HG03135 (cell line): ENCODE measurements around the gene SUMF2.
A peak's percentile ranks its signal among the peaks of the same experiment; 100 is the strongest.
"Not testable (repeated sequence)": the region's sequence is repeated elsewhere in the genome, so short reads cannot be mapped to it uniquely, and the experiment has no call there.

Experiments
- ATAC-seq: cut with Tn5 transposase; IDR thresholded peaks from one replicate; pipeline ENCODE4 v1.9.1; 2021; ENCODE audit warnings: mild to moderate bottlenecking, moderate library complexity; ENCODE audit not compliant: unreplicated experiment

The SUMF2 gene

GRCh38 chr7:56106108-56107073, 42.3 kb downstream of the SUMF2 start, which contains the start of gene CHCHD2:
Gene CHCHD2, minus strand, starts transcription at chr7:56106476. Its CDS starts 63 bp downstream, at chr7:56106413.
- peak; percentile 100 for ATAC-seq

- ATAC-seq: no peak
Observed at GRCh38 chr7:56107954-56108258, 43.8 kb downstream of the SUMF2 start.

- ATAC-seq: no peak
Observed at GRCh38 chr7:56110611-56111010, 46.5 kb downstream of the SUMF2 start.

GRCh38 chr7:56112244-56112643, 48.2 kb downstream of the SUMF2 start:
- ATAC-seq: not testable (repeated sequence)

GRCh38 chr7:56115852-56116538, 51.9 kb downstream of the SUMF2 start, which contains the start of gene NUPR2:
Gene NUPR2, minus strand, starts transcription at chr7:56116417. Its CDS starts 103 bp downstream, at chr7:56116314.
- ATAC-seq: no peak

- ATAC-seq: no peak
Observed at GRCh38 chr7:56121440-56121839, 57.4 kb downstream of the SUMF2 start.

GRCh38 chr7:56124981-56125380, 60.9 kb downstream of the SUMF2 start:
- ATAC-seq: no peak

- no peak for ATAC-seq
Observed at GRCh38 chr7:56125831-56126230, 61.7 kb downstream of the SUMF2 start.

- ATAC-seq: no peak
Observed at GRCh38 chr7:56127241-56127975, 63.3 kb downstream of the SUMF2 start.
